ENCODE results near the gene GIT1.

- TF ChIP-seq CTCF (conservative IDR thresholded peaks at IDR 0.05; ENCODE audit: low read length) = no peak
- TF ChIP-seq EZH2phosphoT487 (IDR thresholded peaks at IDR 0.05; ENCODE audit: borderline replicate concordance, low read depth, low read length) = no peak
Observed at GRCh38 chr17:29611351-29612093, 22.1 kb upstream of the GIT1 start.
